GM19193 (cell line): Measurements from ENCODE around the gene LRFN2.

ENCODE experiments used
- POLR2A ChIP-seq: IDR thresholded peaks from 4 replicates; pipeline ENCODE4 v1.6.1; 2011; ENCODE audit not compliant: insufficient read depth, insufficient read length; ENCODE audit errors: extremely low read depth

LRFN2 gene

GRCh38 chr6:40517654-40518053, 69.5 kb downstream of the LRFN2 start:
- no peak for TF ChIP-seq POLR2A

- TF ChIP-seq POLR2A, result no peak
Measured at GRCh38 chr6:40516429-40516828, 70.7 kb downstream of the LRFN2 start.

GRCh38 chr6:40512340-40512739, 74.8 kb downstream of the LRFN2 start:
- TF ChIP-seq POLR2A, result no peak

GRCh38 chr6:40511884-40512283, 75.3 kb downstream of the LRFN2 start:
- no peak for TF ChIP-seq POLR2A

GRCh38 chr6:40510442-40510841, 76.7 kb downstream of the LRFN2 start:
- no peak for TF ChIP-seq POLR2A

GRCh38 chr6:40509716-40510260, 77.4 kb downstream of the LRFN2 start:
- no peak for TF ChIP-seq POLR2A

- no peak for TF ChIP-seq POLR2A
Measured at GRCh38 chr6:40509086-40509485, 78.1 kb downstream of the LRFN2 start.

- TF ChIP-seq POLR2A, result no peak
Measured at GRCh38 chr6:40506954-40507353, 80.2 kb downstream of the LRFN2 start.

- TF ChIP-seq POLR2A, result no peak
Measured at GRCh38 chr6:40505191-40505810, 81.9 kb downstream of the LRFN2 start.

- TF ChIP-seq POLR2A, result no peak
Measured at GRCh38 chr6:40504274-40504673, 82.9 kb downstream of the LRFN2 start.

- TF ChIP-seq POLR2A, result no peak
Measured at GRCh38 chr6:40500227-40500626, 86.9 kb downstream of the LRFN2 start.

GRCh38 chr6:40499215-40499614, 87.9 kb downstream of the LRFN2 start:
- no peak for TF ChIP-seq POLR2A

- no peak for TF ChIP-seq POLR2A
Measured at GRCh38 chr6:40498148-40498547, 89.0 kb downstream of the LRFN2 start.

GRCh38 chr6:40492187-40492586, 95.0 kb downstream of the LRFN2 start:
- no peak for TF ChIP-seq POLR2A

- TF ChIP-seq POLR2A, result no peak
Measured at GRCh38 chr6:40490508-40490907, 96.7 kb downstream of the LRFN2 start.

GRCh38 chr6:40489798-40490197, 97.4 kb downstream of the LRFN2 start:
- TF ChIP-seq POLR2A, result no peak

GRCh38 chr6:40486576-40486975, 100.6 kb downstream of the LRFN2 start:
- TF ChIP-seq POLR2A, result no peak
